Activated B cell treated with CpG ODN at 0.5 μM for 24 hours (primary cell): ENCODE results near the gene PRODH. TPM values are rescaled to one million over a fixed set of nuclear protein-coding genes. Genes with fewer than 3 reads are reported as not detected.
"Not testable (repeated sequence)": the region's sequence is repeated elsewhere in the genome, so short reads cannot be mapped to it uniquely, and the experiment has no call there.

Experiments used
- ATAC-seq: fragments of 200-7000 bp; cut with Tn5 transposase; one replicate; pipeline ENCODE4 v1.10.0; 2021; ENCODE audit warnings: low read depth, mild to moderate bottlenecking, moderate library complexity
- CTCF ChIA-PET: fragments of 350-600 bp; sonication (Branson Sonifier 250); formaldehyde crosslinking; loops from one replicate; lab custom pipeline; 2021; ENCODE audit warnings: antibody characterized with exemption; lab: Charles Lee
- POLR2A ChIA-PET: fragments of 350-600 bp; sonication (Branson Sonifier 250); formaldehyde crosslinking; loops from one replicate; lab custom pipeline; 2021; ENCODE audit warnings: antibody characterized with exemption; lab: Charles Lee
- DNase-seq: peaks from one replicate; pipeline ENCODE4 v3.0.0; 2022
- H3K27ac Mint-ChIP-seq: one replicate; pipeline ENCODE4 v1.8.0; 2020; ENCODE audit warnings: mixed read lengths
- H3K27me3 Mint-ChIP-seq: one replicate; pipeline ENCODE4 v1.8.0; 2021; ENCODE audit warnings: mixed read lengths
- H3K36me3 Mint-ChIP-seq: one replicate; pipeline ENCODE4 v1.8.0; 2021; ENCODE audit warnings: low read depth, mixed read lengths
- H3K4me1 Mint-ChIP-seq: one replicate; pipeline ENCODE4 v1.8.0; 2021; ENCODE audit warnings: mixed read lengths
- H3K4me3 Mint-ChIP-seq: one replicate; pipeline ENCODE4 v1.8.0; 2020; ENCODE audit warnings: mild to moderate bottlenecking, mixed read lengths
- H3K9me3 Mint-ChIP-seq: one replicate; pipeline ENCODE4 v1.8.0; 2020; ENCODE audit warnings: mixed read lengths
- intact Hi-C: fragments of 100-400 bp; cut with micrococcal nuclease; formaldehyde crosslinking; loops from one replicate; pipeline ENCODE4 v1.15.1; 2024
- total RNA-seq: library from RNA; stranded (reverse); gene quantifications from 2 replicates; pipeline ENCODE4 v1.2.3, GENCODE V29; 2022
- TF ChIP-seq, protein P1 (sequence below): fragments of 200-600 bp; IDR thresholded peaks from one replicate; pipeline ENCODE4 v1.8.0; 2022; ENCODE audit warnings: antibody characterized with exemption, mild to moderate bottlenecking

The PRODH gene
- total RNA-seq, 1 donor from 2014 or later: not detected

DNA sequence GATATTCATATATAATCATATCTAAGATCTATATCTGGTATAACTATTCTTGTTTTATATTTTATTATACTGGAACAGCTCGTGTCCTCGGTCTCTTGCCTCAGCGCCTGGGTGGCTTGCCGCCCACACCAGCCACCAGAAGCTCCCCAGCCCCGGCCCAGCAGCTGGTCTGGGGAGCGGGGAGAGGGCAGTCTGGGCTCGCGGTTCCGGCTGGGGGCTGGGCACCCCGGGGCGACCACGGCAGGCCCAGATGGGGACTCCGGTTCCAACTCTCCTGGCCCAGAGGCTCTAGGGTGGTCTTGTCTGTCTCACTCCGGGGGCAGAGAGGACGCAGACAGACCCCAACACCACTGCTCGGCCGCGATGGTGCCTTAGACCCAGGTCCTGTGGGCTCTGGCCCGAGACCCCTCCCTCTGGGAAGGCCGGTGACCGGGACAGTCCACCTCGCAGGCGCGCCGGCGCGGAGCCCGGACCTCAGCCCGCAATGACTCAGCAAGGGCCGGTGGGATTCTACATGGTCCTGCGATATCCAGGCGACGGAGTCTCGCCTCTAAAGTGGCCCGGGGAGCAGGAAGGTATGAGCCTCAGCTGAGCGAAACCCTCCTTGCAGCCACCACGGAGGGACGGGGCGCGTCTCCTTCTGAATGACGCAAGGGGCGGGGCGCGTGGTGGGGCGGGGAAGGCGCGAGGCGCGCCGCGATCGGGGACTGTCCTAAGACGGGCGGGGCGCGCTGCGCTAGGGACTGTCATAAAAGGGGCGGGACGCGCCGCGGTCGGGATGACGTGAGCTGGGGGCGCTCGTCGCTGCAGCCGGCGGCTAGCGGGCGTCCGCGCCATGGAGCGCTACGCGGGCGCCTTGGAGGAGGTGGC, 30.3 kb downstream of the PRODH start, which contains the start of gene DGCR6:
TSS of gene DGCR6 (plus strand) at position 781 of the 870 bp plus-strand sequence. CDS start at position 836, 55 bp downstream.
- Mint-ChIP-seq H3K36me3 (no peaks in the 10 kb centered on the region), H3K9me3 (no peaks in the 10 kb centered on the region), H3K4me1 (no peaks in the 10 kb centered on the region), H3K27ac (no peak within 1 kb of the TSS), H3K27me3 (no peaks in the 10 kb centered on the region), H3K4me3 (no peak within 1 kb of the TSS)
- TF ChIP-seq, protein P1, sequence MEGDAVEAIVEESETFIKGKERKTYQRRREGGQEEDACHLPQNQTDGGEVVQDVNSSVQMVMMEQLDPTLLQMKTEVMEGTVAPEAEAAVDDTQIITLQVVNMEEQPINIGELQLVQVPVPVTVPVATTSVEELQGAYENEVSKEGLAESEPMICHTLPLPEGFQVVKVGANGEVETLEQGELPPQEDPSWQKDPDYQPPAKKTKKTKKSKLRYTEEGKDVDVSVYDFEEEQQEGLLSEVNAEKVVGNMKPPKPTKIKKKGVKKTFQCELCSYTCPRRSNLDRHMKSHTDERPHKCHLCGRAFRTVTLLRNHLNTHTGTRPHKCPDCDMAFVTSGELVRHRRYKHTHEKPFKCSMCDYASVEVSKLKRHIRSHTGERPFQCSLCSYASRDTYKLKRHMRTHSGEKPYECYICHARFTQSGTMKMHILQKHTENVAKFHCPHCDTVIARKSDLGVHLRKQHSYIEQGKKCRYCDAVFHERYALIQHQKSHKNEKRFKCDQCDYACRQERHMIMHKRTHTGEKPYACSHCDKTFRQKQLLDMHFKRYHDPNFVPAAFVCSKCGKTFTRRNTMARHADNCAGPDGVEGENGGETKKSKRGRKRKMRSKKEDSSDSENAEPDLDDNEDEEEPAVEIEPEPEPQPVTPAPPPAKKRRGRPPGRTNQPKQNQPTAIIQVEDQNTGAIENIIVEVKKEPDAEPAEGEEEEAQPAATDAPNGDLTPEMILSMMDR: no peak
- no peak for DNase-seq
- intact Hi-C loops: no loop called here
- ChIA-PET POLR2A (no interaction called here), CTCF (interaction anchor here (0.8 to 1.3 kb wide), 2 partner anchors 239 to 839 kb away, joined by 3 read pairs; partner anchors contain the start of gene ESS2)
- peak; percentile 97 for ATAC-seq

DNA sequence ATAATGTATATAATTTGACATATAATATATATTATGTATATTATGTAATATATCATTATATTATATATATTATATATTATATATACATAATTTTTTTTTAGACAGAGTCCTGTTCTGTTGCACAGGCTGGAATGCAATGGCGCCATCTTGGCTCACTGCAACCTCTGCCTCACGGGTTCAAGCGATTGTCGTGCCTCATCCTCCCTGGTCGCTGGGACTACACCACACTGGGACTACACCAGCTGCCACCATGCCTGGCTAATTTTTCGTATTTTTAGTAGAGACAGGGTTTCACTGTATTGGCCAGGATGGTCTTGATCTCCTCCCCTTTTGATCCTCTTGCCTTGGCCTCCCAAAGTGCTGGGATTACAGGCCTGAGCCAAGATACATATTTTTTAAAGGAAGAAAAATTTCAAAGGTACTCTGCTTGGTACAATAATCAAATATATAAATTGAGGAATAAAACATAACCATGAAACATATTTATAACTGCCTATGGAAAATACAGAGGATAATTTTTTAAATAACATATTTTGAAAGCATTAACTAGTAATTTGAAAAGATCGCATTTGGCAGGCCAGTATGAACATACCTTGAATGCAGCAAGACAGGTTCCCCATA, 39.9 kb downstream of the PRODH start:
- POLR2A ChIA-PET, CTCF ChIA-PET, H3K27ac Mint-ChIP-seq, H3K9me3 Mint-ChIP-seq, DNase-seq, H3K4me3 Mint-ChIP-seq, ATAC-seq, H3K4me1 Mint-ChIP-seq, intact Hi-C loops, H3K36me3 Mint-ChIP-seq, H3K27me3 Mint-ChIP-seq: not testable (repeated sequence)

DNA sequence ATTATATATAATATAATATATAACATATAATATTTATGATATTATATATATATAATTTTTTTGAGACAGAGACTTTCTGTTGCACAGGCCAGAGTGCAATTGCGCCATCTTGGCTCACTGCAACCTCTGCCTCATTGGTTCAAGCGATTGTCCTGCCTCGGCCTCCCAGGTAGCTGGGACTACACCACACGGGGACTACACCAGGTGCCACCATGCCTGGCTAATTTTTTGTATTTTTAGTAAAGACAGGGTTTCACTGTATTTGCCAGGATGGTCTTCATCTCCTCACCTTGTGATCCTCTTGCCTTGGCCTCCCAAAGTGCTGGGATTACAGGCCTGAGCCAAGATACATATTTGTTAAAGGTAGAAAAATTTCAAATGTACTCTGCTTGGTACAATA, 42.3 kb downstream of the PRODH start:
- POLR2A ChIA-PET, ATAC-seq, H3K36me3 Mint-ChIP-seq, H3K4me3 Mint-ChIP-seq, DNase-seq, H3K4me1 Mint-ChIP-seq, H3K27me3 Mint-ChIP-seq, intact Hi-C loops, CTCF ChIA-PET, H3K9me3 Mint-ChIP-seq, H3K27ac Mint-ChIP-seq: not testable (repeated sequence)

DNA sequence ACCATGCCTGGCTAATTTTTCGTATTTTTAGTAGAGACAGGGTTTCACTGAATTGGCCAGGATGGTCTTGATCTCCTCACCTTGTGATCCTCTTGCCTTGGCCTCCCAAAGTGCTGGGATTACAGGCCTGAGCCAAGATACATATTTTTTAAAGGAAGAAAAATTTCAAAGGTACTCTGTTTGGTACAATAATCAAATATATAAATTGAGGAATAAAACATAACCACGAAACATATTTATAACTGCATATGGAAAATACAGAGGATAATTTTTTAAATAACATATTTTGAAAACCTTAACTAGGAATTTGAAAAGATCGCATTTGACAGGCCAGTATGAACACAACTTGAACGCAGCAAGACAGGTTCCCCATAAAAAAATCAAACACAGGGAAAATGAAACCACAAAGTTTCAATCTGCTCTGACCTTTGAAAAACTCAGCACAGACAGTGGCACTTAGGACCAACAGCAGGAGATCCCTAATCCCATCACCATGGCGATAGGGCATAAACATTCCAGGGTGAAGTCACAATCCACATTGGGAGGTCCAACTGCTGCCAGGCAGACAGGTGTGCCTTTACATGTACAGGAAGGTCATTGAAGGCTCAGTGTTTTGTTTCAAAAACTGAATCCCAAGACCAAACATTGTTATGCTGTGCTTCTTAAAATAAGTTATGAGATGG, 45.4 kb downstream of the PRODH start:
- H3K4me1 Mint-ChIP-seq, H3K4me3 Mint-ChIP-seq, H3K9me3 Mint-ChIP-seq, H3K27ac Mint-ChIP-seq, POLR2A ChIA-PET, ATAC-seq, DNase-seq, H3K36me3 Mint-ChIP-seq, H3K27me3 Mint-ChIP-seq, CTCF ChIA-PET, intact Hi-C loops: not testable (repeated sequence)

DNA sequence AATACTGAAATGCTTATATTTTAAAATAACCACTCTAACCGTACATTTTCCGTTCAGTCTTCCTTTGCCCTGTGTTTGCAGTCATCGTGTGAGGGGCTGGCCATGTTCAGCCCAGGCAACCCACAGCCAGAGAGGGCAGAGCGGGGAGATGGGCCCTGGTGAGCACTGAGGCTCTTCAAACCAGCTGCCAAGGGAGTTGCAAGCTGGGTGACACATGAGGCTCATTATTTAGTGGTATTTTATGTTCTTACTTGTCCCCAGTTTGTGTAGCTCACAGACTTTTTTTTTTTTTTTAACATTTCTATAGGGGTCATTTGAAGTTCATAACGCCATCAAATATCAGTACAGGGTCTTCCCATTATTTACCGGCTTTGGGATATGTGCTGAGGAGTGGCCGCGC, 48.0 kb downstream of the PRODH start:
- ATAC-seq (no peak), DNase-seq (no peak)
- no peak overlapping the region for H3K4me3 Mint-ChIP-seq
- H3K27ac Mint-ChIP-seq: no peak overlapping the region
- no peaks in the 10 kb centered on the region for H3K4me1 Mint-ChIP-seq
- H3K9me3 Mint-ChIP-seq: peaks cover 2% of the 10 kb centered on the region
- H3K36me3 Mint-ChIP-seq: no peaks in the 10 kb centered on the region
- intact Hi-C loops: no loop called here
- no peaks in the 10 kb centered on the region for H3K27me3 Mint-ChIP-seq
- ChIA-PET CTCF (no interaction called here), POLR2A (no interaction called here)
- TF ChIP-seq, protein P1: no peak

DNA sequence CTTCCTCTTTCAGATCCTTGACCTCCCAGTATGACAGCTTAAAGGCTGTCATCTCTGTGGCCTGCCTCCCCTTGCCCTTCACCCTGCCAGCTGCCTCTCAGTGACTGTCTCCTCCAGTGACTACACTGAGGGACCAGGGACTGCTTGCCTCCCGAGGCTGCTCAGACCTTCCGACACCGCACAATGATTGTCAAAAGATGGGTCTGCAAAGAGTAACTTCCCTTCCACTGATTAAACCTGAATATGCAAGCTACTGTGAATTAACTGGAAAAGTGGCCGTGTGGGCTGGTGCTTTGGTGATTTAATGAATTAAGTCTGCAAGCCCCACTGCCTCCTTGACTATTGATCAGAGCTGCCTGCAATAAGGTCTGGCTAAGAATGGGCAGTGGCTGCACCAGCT, 51.6 kb downstream of the PRODH start:
- H3K9me3 Mint-ChIP-seq, DNase-seq, H3K4me1 Mint-ChIP-seq, intact Hi-C loops, POLR2A ChIA-PET, H3K27me3 Mint-ChIP-seq, ATAC-seq, H3K36me3 Mint-ChIP-seq, H3K27ac Mint-ChIP-seq, H3K4me3 Mint-ChIP-seq, CTCF ChIA-PET: not testable (repeated sequence)

DNA sequence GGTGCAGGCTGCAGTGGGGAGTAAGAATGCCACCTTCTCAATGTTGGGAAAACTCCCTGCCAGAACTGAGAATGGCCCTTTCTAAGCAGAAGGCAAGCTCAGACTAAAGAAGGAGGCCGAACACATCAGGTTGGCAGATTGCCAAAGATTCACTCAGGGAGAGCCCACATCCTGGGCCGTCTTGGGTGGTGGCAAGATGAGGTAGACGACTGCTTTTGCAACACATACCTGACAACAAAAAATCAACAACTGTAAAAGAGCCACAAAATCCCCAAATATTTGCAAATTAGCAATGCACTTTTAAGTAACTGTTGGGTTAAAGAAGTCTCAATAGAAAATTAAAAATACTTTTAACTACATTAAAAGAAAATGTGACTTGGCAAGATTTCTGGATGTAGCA, 54.8 kb downstream of the PRODH start:
- H3K4me3 Mint-ChIP-seq, H3K27ac Mint-ChIP-seq, H3K27me3 Mint-ChIP-seq, intact Hi-C loops, H3K4me1 Mint-ChIP-seq, ATAC-seq, POLR2A ChIA-PET, CTCF ChIA-PET, H3K36me3 Mint-ChIP-seq, DNase-seq, H3K9me3 Mint-ChIP-seq: not testable (repeated sequence)

Other genes with a start within 250 kb of the PRODH start
- gene DGCR6, start 30.0 kb downstream of the PRODH start, total RNA-seq: 0.20 and 0.35 TPM in 2 replicates
- 29.3 and 33.2 TPM in 2 replicates for gene DGCR2, start 186.1 kb upstream of the PRODH start, total RNA-seq
- 0.13 TPM in 1 of 2 replicates, not detected in the other for gene TSSK2, start 195.0 kb upstream of the PRODH start, total RNA-seq
- gene ESS2, start 208.4 kb upstream of the PRODH start, total RNA-seq: 14.9 and 17.2 TPM in 2 replicates
- gene GSC2, start 214.0 kb upstream of the PRODH start, total RNA-seq: not detected in 2 replicates
- 44.2 and 44.6 TPM in 2 replicates for gene SLC25A1, start 242.4 kb upstream of the PRODH start, total RNA-seq